Activated T-helper 1 cell treated with anti-CD3 and anti-CD28 coated beads, Interleukin-2, amount 50 U/mL, for 16 hours (primary cell): ENCODE measurements around the gene ELOVL5.

Source experiments
- DNase-seq, 2 donors: peaks; one replicate each; pipeline ENCODE4 v3.0.0-alpha.2; 2020; ENCODE audit warnings: low read depth in 1 of 2, low spot score in 1 of 2

Gene ELOVL5

GRCh38 chr6:53280207-53280606, 68.5 kb downstream of the ELOVL5 start:
- no peak for DNase-seq

- no peak for DNase-seq
These were observed 69.5 kb downstream of the ELOVL5 start for GRCh38 chr6:53279293-53279692.

GRCh38 chr6:53273370-53273769, 75.4 kb downstream of the ELOVL5 start:
- no peak for DNase-seq

- no peak for DNase-seq
These were observed 78.9 kb downstream of the ELOVL5 start for GRCh38 chr6:53269827-53270226.

GRCh38 chr6:53268858-53269608, 79.7 kb downstream of the ELOVL5 start:
- DNase-seq, result no peak

DNA sequence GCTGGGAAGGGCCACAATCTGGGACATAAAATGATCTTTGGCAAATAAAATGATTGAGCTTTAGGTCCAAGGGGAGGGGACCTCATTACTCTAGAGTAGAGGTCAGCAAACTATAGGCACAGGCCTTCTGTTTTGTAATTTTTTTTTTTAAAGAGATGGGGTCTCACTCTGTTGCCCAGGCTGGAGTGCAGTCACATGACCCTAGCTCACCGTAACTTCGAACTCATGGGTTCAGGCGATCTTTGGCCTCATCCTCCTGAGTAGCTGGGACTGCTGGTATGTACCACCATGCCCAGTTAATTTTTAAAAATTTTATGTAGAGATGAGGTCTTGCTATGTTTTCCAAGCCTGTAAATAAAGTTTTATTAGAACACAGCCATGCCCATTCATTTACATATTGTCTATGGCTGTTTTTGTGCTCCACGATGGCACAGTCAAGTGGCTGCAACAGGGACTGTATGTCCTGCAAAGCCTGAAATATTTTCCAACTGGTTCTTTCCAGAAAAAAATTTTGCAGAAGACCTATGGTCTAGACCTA, 82.1 kb downstream of the ELOVL5 start:
- DNase-seq, result no peak

DNA sequence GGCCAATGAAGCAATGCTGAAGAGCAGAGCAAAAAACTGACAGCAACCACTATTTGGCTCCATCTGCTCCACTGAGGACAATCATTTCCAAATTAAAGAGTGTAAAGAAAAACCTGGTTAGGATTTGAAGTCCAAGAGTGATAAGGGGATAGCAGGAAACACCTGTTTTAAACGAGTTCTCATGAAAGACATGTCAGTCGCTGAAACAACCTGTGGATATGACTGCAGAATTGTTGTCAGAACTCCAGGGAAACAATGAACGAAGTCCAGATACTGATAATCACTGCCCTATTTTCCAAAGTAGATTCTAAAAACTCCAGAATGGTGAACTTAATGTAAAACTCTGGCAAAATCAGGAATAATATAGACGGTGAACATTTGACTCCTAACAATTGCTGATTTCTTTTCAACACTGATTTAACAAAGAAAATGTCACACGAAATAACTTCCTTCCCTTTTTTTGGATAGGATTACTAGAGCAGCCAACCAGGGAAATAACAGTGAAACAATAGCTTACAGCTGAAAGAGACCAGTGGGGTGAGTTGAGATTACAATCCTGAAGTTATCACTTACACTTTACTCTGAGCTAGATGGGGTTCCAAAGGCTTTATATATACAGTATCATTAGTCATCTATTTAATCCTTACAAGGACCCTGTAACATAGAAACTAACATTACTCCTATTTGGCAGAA, 83.7 kb downstream of the ELOVL5 start:
- DNase-seq, result no peak

DNA sequence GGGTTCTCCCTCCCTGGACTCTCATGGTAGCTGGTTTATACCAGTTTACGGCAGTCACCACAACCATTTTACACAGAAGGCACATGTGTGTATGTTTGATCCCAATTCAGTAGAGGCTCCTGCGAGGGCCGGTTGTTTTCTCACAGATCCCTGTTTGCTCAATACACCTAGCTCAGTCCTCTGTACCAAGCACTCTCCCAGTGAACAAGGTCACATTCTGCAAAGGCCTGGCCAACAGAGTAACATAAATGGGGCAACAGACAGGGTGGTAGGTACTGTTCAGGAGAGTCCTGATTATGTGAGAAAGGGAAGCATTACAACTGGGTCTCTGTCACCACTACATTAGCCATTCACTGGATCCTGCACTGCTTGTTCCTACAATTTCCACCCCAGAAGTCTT, 84.4 kb downstream of the ELOVL5 start:
- no peak for DNase-seq

GRCh38 chr6:53263917-53264316, 84.8 kb downstream of the ELOVL5 start:
- no peak for DNase-seq

- DNase-seq, result no peak
These were observed 88.7 kb downstream of the ELOVL5 start for GRCh38 chr6:53259860-53260580.

- no peak for DNase-seq
These were observed 90.0 kb downstream of the ELOVL5 start for GRCh38 chr6:53258774-53259155.

GRCh38 chr6:53258076-53258773, 90.5 kb downstream of the ELOVL5 start:
- DNase-seq, result no peak

GRCh38 chr6:53257533-53257932, 91.2 kb downstream of the ELOVL5 start:
- DNase-seq, result no peak

DNA sequence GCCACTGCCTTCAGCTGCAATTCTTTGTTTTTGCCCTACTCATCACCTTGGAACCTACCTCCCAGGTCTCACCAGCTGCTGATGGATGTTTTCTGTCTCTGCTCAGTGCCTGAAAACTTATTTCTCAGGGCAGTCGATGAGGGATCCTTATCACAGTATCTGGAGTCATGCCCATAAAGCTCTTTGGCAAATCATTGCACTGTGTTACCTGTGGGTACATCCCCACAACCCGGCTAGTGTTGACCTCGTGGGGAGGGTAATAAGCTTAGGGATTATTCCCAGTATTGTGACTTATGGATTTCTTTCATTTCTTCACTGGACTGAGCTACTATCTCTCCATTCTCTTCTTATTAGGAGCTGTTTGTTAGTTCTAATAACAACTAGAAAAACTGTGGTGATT, 91.7 kb downstream of the ELOVL5 start:
- DNase-seq, result no peak

GRCh38 chr6:53252177-53252692, 96.5 kb downstream of the ELOVL5 start:
- DNase-seq, result no peak

DNA sequence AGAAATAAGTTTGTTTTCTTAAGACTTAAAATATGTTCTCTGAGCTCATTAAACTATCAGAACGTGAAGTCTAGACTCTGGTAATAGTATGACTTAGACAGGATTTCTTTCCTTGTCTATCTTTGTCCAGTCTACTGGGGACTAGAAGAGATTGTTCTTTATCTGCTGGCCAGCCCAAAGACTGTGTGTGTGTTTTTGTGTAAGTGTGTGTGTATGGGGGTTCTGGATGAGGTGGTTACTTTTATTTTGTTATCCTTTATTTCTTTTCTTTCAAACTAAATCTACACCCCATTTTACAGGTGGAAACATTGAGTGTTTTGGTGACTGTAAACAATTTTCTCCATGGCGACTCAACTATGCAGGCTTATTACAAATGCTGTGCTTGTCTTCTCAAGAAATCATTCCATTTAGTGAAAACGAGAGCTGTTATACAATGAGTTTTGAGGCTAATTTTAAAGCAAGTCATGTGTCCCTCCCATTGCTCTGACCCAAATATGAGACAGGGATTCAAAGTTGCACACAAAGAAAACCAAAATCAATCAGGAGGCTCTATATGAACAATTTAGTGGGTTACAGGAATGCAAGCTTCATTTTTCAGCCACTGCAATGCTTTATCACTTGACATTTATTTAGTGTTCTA, 97.6 kb downstream of the ELOVL5 start:
- no peak for DNase-seq

GRCh38 chr6:53250176-53251032, 98.3 kb downstream of the ELOVL5 start:
- no peak for DNase-seq

GRCh38 chr6:53246924-53247323, 101.8 kb downstream of the ELOVL5 start:
- DNase-seq, result no peak

GRCh38 chr6:53244958-53245357, 103.8 kb downstream of the ELOVL5 start:
- DNase-seq, result no peak
